DND-41 (cell line): Measurements from ENCODE around the gene IGFBP1.

Source experiments
- CTCF ChIP-seq: IDR thresholded peaks from 2 replicates; pipeline ENCODE4 v1.5.1; 2012; ENCODE audit warnings: borderline replicate concordance, low read length, moderate library complexity, mild to moderate bottlenecking; ENCODE audit not compliant: poor library complexity, severe bottlenecking; ENCODE audit errors: extremely low read depth
- EZH2 ChIP-seq: IDR thresholded peaks from 3 replicates; pipeline ENCODE4 v1.6.1; 2012; ENCODE audit warnings: borderline replicate concordance, low read depth, mild to moderate bottlenecking, moderate library complexity, low read length, inconsistent platforms; ENCODE audit not compliant: severe bottlenecking

DNA sequence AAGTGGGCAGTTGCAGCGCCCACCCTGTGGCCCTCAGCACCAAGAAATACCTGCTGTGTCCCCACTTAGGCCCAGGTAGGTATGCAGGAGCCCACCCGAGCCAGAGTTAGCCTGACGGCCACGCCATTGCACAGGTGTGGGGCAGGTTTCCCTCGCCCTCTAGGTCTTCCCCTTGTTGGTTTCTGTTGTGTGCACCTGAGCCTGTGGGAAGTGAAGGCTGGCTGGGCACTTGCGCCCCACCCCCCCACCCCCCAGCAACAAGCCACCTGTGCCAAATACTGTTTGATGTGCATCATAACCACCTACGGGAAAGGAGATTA lies 15.3 kb upstream of the IGFBP1 start, which contains the start of gene CCDC201:
- TF ChIP-seq CTCF (no peak), EZH2 (no peak)
